AG09319 (cell line): ENCODE data around the gene JUN.
A peak's percentile ranks its signal among the peaks of the same experiment; 100 is the strongest.

Source experiments
- DNase-seq: peaks from one replicate; pipeline ENCODE4 v3.0.0-alpha.2; 2010; ENCODE audit warnings: low read depth; ENCODE audit errors: extremely low read depth
- CTCF ChIP-seq: IDR thresholded peaks from 2 replicates; pipeline ENCODE4 v1.5.1; 2011; ENCODE audit warnings: low read depth, mild to moderate bottlenecking, inconsistent platforms, low read length, moderate library complexity

JUN gene

GRCh38 chr1:58782178-58783089 lies 1.4 kb downstream of the JUN start:
- no peak for TF ChIP-seq CTCF
- DNase-seq: no peak

GRCh38 chr1:58781541-58782177 lies 2.2 kb downstream of the JUN start:
- DNase-seq: no peak
- TF ChIP-seq CTCF: peak; percentile 33

GRCh38 chr1:58780836-58781452 lies 2.9 kb downstream of the JUN start:
- no peak for DNase-seq
- TF ChIP-seq CTCF: no peak

GRCh38 chr1:58780411-58780810 lies 3.4 kb downstream of the JUN start:
- no peak for TF ChIP-seq CTCF
- DNase-seq: no peak

- no peak for TF ChIP-seq CTCF
- no peak for DNase-seq
Measured at GRCh38 chr1:58779801-58780382, 4.0 kb downstream of the JUN start.

GRCh38 chr1:58779059-58779754 lies 4.6 kb downstream of the JUN start:
- no peak for DNase-seq

More at GRCh38 chr1:58779059-58779754, 4.6 kb downstream of the JUN start:
- TF ChIP-seq CTCF: no peak
